ENCODE measurements around the gene TNNI3K.

The TNNI3K gene

DNA sequence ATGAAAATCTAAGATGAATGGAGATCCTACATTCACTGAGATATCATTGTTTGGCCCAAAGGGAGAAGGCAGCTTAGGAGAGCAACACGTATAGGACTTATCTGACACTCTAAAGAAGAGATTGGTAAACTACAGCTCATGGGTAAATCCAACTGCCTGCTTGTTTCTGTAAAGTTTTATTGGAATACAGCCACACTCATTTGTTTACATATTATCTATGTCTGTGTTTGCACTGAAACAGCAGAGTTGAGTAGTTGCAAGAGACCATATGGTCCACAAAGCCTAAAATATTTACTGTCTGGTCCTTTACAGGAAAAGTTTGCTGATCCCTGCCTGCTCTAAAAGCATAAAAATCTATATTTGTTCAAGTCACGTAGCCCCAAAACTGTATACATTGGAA, 291.5 kb downstream of the TNNI3K start:
- Histone ChIP-seq H3K9ac (ENCODE audit: low read length in 5 of 5) (no peak overlapping the region), H3K4me3 (ENCODE audit: low read depth in 1 of 5, low read length in 5 of 5) (no peak overlapping the region), H3K27ac (ENCODE audit: low read depth, low read length) (no peak overlapping the region), H3K9me3 (ENCODE audit: control insufficient read depth in 5 of 5, low read length in 5 of 5) (peaks cover 0 to 2% (median 0%) of the 10 kb centered on the region in 5 donors), H3K36me3 (ENCODE audit: control insufficient read depth in 5 of 5, insufficient read depth in 5 of 5, low read length in 5 of 5) (no peaks in the 10 kb centered on the region), H3K4me1 (ENCODE audit: control insufficient read depth in 5 of 5, insufficient read depth in 5 of 5, low read length in 5 of 5) (peaks cover 0 to 22% (median 6%) of the 10 kb centered on the region in 5 donors), H3K27me3 (ENCODE audit: control insufficient read depth in 5 of 5, insufficient read depth in 4 of 5, low read length in 5 of 5) (no peaks in the 10 kb centered on the region)

DNA sequence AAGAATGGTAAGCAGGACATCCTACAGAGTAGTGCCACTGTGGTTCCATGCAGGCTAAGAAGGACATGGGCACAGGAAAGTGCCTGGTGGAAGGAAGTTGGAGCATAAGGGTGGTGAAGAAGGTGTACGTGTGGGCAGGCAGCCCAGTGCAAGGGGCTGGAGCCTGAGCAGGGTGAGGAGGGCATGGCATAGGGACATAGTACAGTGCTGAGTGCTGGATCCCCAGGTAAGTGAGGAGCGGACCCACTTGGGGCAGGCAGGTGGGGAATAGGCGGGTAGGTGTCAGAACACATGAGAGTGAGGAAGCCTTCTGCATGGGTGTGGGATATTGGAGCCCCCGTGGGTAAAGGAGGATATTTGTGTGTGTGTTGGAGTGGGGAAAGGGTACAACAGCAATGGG, 292.9 kb downstream of the TNNI3K start:
- Histone ChIP-seq H3K9ac (ENCODE audit: low read length in 5 of 5) (no peak overlapping the region), H3K9me3 (ENCODE audit: control insufficient read depth in 5 of 5, low read length in 5 of 5) (peaks cover 0 to 2% (median 0%) of the 10 kb centered on the region in 5 donors), H3K27ac (ENCODE audit: low read depth, low read length) (no peak overlapping the region), H3K4me1 (ENCODE audit: control insufficient read depth in 5 of 5, insufficient read depth in 5 of 5, low read length in 5 of 5) (peaks cover 0 to 18% (median 6%) of the 10 kb centered on the region in 5 donors), H3K27me3 (ENCODE audit: control insufficient read depth in 5 of 5, insufficient read depth in 4 of 5, low read length in 5 of 5) (no peaks in the 10 kb centered on the region), H3K36me3 (ENCODE audit: control insufficient read depth in 5 of 5, insufficient read depth in 5 of 5, low read length in 5 of 5) (no peaks in the 10 kb centered on the region), H3K4me3 (ENCODE audit: low read depth in 1 of 5, low read length in 5 of 5) (no peak overlapping the region)

DNA sequence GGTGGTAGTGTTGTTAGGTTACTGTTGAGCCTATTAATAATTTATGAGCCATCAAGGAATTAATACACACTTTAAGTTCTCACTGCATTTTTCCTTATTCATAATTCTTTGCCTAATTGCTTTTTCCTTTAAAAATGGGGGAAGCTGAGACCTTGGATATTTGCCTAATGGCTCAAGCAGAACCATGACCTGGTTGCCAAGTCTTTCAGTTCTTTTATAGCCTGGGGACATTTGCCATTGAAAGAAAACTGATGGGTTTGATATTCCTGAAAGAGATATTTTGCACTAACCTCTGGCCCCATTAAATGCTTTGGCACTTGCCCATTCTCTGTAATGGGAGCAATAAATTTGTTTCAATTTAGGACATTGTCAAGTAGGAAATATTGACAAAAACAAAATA, 295.7 kb downstream of the TNNI3K start:
- Histone ChIP-seq H3K9me3 (ENCODE audit: control insufficient read depth in 5 of 5, low read length in 5 of 5) (peaks cover 0 to 2% (median 0%) of the 10 kb centered on the region in 5 donors), H3K9ac (ENCODE audit: low read length in 5 of 5) (no peak overlapping the region), H3K4me3 (ENCODE audit: low read depth in 1 of 5, low read length in 5 of 5) (no peak overlapping the region), H3K36me3 (ENCODE audit: control insufficient read depth in 5 of 5, insufficient read depth in 5 of 5, low read length in 5 of 5) (no peaks in the 10 kb centered on the region), H3K27ac (ENCODE audit: low read depth, low read length) (no peak overlapping the region), H3K4me1 (ENCODE audit: control insufficient read depth in 5 of 5, insufficient read depth in 5 of 5, low read length in 5 of 5) (peaks cover 0 to 18% (median 11%) of the 10 kb centered on the region in 5 donors), H3K27me3 (ENCODE audit: control insufficient read depth in 5 of 5, insufficient read depth in 4 of 5, low read length in 5 of 5) (no peaks in the 10 kb centered on the region)

DNA sequence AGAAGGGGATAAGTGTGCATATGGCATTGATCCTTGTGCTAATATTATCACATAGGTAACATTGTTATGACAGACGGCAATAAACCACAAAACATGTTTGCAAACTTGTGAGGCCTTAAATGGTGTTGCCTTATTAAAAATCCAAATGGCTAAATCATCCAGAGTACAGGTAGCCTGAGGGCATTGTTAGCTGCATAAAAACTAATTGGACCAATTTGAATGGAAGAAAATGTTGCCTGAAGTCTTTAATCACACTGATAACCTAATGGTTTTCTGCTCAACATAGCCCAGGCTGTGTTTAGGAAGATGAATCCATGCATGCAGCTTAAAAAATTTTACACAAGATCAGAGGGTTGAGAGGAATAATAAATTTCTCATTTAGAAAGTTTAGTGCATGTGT, 296.6 kb downstream of the TNNI3K start:
- Histone ChIP-seq H3K27me3 (ENCODE audit: control insufficient read depth in 5 of 5, insufficient read depth in 4 of 5, low read length in 5 of 5) (no peaks in the 10 kb centered on the region), H3K4me1 (ENCODE audit: control insufficient read depth in 5 of 5, insufficient read depth in 5 of 5, low read length in 5 of 5) (peaks cover 0 to 18% (median 11%) of the 10 kb centered on the region in 5 donors), H3K36me3 (ENCODE audit: control insufficient read depth in 5 of 5, insufficient read depth in 5 of 5, low read length in 5 of 5) (no peaks in the 10 kb centered on the region), H3K9ac (ENCODE audit: low read length in 5 of 5) (no peak overlapping the region), H3K9me3 (ENCODE audit: control insufficient read depth in 5 of 5, low read length in 5 of 5) (peaks cover 0 to 2% (median 0%) of the 10 kb centered on the region in 5 donors), H3K27ac (ENCODE audit: low read depth, low read length) (no peak overlapping the region), H3K4me3 (ENCODE audit: low read depth in 1 of 5, low read length in 5 of 5) (no peak overlapping the region)

DNA sequence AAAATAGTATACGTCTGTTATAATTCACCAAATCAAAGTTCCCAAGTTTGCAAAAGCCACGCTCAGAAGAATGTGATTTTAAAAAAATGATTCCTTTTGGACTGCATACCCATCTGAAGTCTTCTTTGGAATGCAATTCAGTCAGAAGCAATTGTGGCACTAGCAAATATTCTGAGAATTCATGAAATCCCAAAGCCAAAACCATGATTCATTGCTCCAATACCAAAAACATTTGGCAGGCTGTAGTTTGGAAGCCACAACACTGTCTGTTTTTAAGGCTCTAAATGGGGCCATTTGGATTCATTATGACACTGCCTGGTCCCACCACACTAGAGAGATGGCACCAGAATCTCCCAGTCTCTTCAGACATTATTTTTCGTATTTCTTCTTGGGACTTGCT, 299.1 kb downstream of the TNNI3K start:
- peaks cover 0 to 14% (median 8%) of the 10 kb centered on the region in 5 donors for H3K4me1 ChIP-seq (ENCODE audit: control insufficient read depth in 5 of 5, insufficient read depth in 5 of 5, low read length in 5 of 5)
- no peaks in the 10 kb centered on the region for H3K27me3 ChIP-seq (ENCODE audit: control insufficient read depth in 5 of 5, insufficient read depth in 4 of 5, low read length in 5 of 5)
- H3K4me3 ChIP-seq (ENCODE audit: low read depth in 1 of 5, low read length in 5 of 5) = no peak overlapping the region
- no peaks in the 10 kb centered on the region for H3K9me3 ChIP-seq (ENCODE audit: control insufficient read depth in 5 of 5, low read length in 5 of 5)
- H3K9ac ChIP-seq (ENCODE audit: low read length in 5 of 5) = no peak overlapping the region
- no peaks in the 10 kb centered on the region for H3K36me3 ChIP-seq (ENCODE audit: control insufficient read depth in 5 of 5, insufficient read depth in 5 of 5, low read length in 5 of 5)
- no peak overlapping the region for H3K27ac ChIP-seq (ENCODE audit: low read depth, low read length)

DNA sequence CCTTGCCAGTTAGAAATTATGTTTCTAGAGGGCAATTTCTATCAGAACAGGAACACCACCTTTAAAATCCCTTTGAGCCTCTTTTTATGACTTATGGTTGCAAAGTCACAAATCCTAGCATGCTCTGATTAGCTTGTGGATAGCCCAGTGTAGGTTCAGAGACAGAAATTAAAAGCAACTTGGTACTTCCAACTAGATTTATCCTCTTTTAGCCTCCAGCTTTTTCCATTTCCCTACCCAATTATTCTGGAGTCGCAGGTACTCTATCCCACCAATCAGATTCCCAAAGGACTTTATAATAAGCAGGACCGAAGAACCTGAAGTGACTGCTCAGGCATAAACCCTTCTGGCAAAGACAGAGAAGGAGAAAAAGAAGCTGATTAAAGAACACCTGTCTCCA, 310.6 kb downstream of the TNNI3K start:
- H3K4me3 ChIP-seq (ENCODE audit: low read depth in 1 of 5, low read length in 5 of 5) = no peak overlapping the region
- no peaks in the 10 kb centered on the region for H3K4me1 ChIP-seq (ENCODE audit: control insufficient read depth in 5 of 5, insufficient read depth in 5 of 5, low read length in 5 of 5)

DNA sequence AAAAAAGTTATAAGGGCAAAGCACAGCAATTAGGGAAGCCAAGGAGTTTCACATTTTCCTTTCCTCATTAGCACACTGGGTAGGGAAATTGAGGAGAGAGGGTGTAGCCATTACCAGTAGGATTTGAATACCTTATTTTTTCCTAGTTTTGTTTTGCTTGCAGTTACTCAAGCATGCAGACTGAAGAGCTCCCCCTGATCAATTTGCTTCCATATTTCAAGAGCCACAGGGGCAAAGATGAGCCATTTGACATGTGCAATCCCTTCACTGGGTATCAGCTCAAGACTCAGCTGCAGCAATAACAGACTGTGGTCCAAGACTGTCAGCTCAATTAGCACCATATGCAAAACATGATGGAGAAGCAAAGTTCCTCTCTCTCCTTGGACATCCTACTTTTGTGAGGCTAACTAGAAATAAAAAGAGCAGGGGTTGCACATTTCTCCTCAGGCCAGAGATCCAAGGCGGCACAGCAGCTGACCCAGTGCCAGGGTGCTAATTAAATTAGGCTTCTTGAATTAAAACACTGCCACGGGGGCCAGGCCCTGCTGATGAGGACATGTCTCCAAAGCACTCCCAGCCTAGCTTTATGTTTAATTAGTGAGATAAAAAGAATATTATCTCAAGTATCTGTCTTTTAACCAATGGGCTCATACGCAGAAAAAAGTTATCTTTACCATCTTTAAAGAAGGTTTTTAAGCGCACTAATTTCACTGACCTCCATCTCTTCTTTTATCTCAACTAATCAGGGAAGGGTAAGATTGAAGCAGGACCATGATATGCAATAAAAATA, 314.0 kb downstream of the TNNI3K start:
- Histone ChIP-seq H3K4me1 (ENCODE audit: control insufficient read depth in 5 of 5, insufficient read depth in 5 of 5, low read length in 5 of 5) (no peaks in the 10 kb centered on the region), H3K27ac (ENCODE audit: low read depth, low read length) (no peak overlapping the region), H3K4me3 (ENCODE audit: low read depth in 1 of 5, low read length in 5 of 5) (no peak overlapping the region), H3K36me3 (ENCODE audit: control insufficient read depth in 5 of 5, insufficient read depth in 5 of 5, low read length in 5 of 5) (no peaks in the 10 kb centered on the region), H3K9me3 (ENCODE audit: control insufficient read depth in 5 of 5, low read length in 5 of 5) (no peaks in the 10 kb centered on the region), H3K27me3 (ENCODE audit: control insufficient read depth in 5 of 5, insufficient read depth in 4 of 5, low read length in 5 of 5) (no peaks in the 10 kb centered on the region), H3K9ac (ENCODE audit: low read length in 5 of 5) (no peak overlapping the region)

More for the DNA sequence above, 310.6 kb downstream of the TNNI3K start:
- Histone ChIP-seq H3K9ac (ENCODE audit: low read length in 5 of 5) (no peak overlapping the region), H3K36me3 (ENCODE audit: control insufficient read depth in 5 of 5, insufficient read depth in 5 of 5, low read length in 5 of 5) (no peaks in the 10 kb centered on the region), H3K27me3 (ENCODE audit: control insufficient read depth in 5 of 5, insufficient read depth in 4 of 5, low read length in 5 of 5) (no peaks in the 10 kb centered on the region), H3K9me3 (ENCODE audit: control insufficient read depth in 5 of 5, low read length in 5 of 5) (no peaks in the 10 kb centered on the region), H3K27ac (ENCODE audit: low read depth, low read length) (no peak overlapping the region)

DNA sequence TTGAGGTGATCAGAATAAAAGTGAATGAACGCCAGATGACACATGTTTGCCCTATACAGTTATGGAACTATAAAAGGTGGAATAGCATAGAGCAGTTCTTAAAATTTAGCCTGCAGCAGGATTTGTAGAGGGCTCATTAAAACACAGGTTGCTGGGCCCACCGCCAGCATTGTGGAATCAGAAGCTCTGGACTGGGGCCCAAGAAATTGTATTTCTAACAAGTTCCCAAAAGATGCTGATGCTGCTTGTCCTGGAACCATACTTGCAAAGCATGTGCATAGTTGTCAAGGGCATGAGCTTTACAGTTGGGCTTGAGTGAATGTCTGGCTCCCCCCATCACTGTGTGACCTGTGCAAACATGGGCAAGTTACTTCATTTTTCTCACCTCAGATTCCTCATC, 314.7 kb downstream of the TNNI3K start:
- no peaks in the 10 kb centered on the region for H3K36me3 ChIP-seq (ENCODE audit: control insufficient read depth in 5 of 5, insufficient read depth in 5 of 5, low read length in 5 of 5)
- no peak overlapping the region for H3K9ac ChIP-seq (ENCODE audit: low read length in 5 of 5)
- H3K9me3 ChIP-seq (ENCODE audit: control insufficient read depth in 5 of 5, low read length in 5 of 5) = no peaks in the 10 kb centered on the region
- H3K4me3 ChIP-seq (ENCODE audit: low read depth in 1 of 5, low read length in 5 of 5) = no peak overlapping the region
- H3K4me1 ChIP-seq (ENCODE audit: control insufficient read depth in 5 of 5, insufficient read depth in 5 of 5, low read length in 5 of 5) = no peaks in the 10 kb centered on the region
- no peaks in the 10 kb centered on the region for H3K27me3 ChIP-seq (ENCODE audit: control insufficient read depth in 5 of 5, insufficient read depth in 4 of 5, low read length in 5 of 5)
- H3K27ac ChIP-seq (ENCODE audit: low read depth, low read length) = no peak overlapping the region

DNA sequence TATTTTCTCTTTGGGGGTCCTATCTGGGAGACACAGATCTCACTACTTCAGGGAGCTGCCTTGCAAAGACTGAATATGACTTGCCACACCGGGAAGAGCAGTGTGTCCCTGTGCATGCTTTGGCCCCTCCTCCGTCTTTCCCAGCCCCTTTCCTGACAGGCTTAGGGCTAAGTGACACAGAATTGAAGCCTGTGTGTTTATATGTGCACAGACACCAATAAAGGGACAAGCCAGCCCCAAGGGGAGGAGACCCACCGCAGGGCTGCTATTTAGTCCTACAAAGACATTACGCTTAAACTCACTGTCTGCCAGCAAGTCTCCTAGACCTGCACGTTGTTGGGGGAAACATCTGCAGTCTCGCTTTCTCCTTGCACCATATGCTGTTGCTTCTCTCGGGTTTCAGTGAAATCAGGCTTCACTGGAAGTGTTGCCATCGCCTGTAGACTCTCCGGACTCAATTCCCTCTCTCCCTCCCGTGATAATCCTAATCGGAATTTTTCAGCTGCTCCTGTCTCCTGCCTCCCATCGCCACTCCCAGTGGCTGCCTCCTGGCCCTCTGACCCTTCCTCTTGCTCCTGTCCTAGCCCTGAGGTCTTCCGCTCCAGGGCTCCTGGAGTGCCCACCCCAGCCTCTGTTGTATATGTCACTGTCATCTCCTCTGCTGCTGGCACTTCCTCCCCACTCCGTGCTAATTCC, 335.8 kb downstream of the TNNI3K start:
- no peak overlapping the region for H3K27ac ChIP-seq (ENCODE audit: low read depth, low read length)
- H3K9ac ChIP-seq (ENCODE audit: low read length in 5 of 5) = no peak overlapping the region
- H3K27me3 ChIP-seq (ENCODE audit: control insufficient read depth in 5 of 5, insufficient read depth in 4 of 5, low read length in 5 of 5) = peaks cover 0 to 3% (median 0%) of the 10 kb centered on the region in 5 donors
- H3K36me3 ChIP-seq (ENCODE audit: control insufficient read depth in 5 of 5, insufficient read depth in 5 of 5, low read length in 5 of 5) = no peaks in the 10 kb centered on the region
- no peak overlapping the region for H3K4me3 ChIP-seq (ENCODE audit: low read depth in 1 of 5, low read length in 5 of 5)
- H3K9me3 ChIP-seq (ENCODE audit: control insufficient read depth in 5 of 5, low read length in 5 of 5) = no peaks in the 10 kb centered on the region
- H3K4me1 ChIP-seq (ENCODE audit: control insufficient read depth in 5 of 5, insufficient read depth in 5 of 5, low read length in 5 of 5) = peaks cover 0 to 9% (median 0%) of the 10 kb centered on the region in 5 donors

DNA sequence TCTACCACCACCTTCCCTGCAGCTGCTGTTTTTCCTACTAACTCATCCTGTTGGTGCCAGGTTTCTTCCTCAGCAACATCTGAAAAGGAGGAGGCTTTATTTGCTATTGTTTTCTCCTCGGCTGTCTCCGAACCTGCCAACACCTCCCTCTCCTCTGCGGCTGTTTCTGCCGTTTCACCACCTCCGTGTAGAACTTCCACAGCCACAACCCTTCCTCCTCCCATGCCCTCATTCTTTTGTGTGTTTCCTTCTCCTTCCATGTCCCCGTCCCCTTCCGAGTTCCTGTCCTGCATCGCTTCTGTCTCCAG, 336.3 kb downstream of the TNNI3K start:
- Histone ChIP-seq H3K4me3 (ENCODE audit: low read depth in 1 of 5, low read length in 5 of 5) (no peak overlapping the region), H3K36me3 (ENCODE audit: control insufficient read depth in 5 of 5, insufficient read depth in 5 of 5, low read length in 5 of 5) (no peaks in the 10 kb centered on the region), H3K9ac (ENCODE audit: low read length in 5 of 5) (no peak overlapping the region), H3K27me3 (ENCODE audit: control insufficient read depth in 5 of 5, insufficient read depth in 4 of 5, low read length in 5 of 5) (peaks cover 0 to 3% (median 0%) of the 10 kb centered on the region in 5 donors), H3K9me3 (ENCODE audit: control insufficient read depth in 5 of 5, low read length in 5 of 5) (no peaks in the 10 kb centered on the region), H3K4me1 (ENCODE audit: control insufficient read depth in 5 of 5, insufficient read depth in 5 of 5, low read length in 5 of 5) (peaks cover 0 to 9% (median 0%) of the 10 kb centered on the region in 5 donors), H3K27ac (ENCODE audit: low read depth, low read length) (no peak overlapping the region)

Data from subcutaneous abdominal adipose tissue (tissue), 5 donors.